ENCODE data around the gene CNNM1. TPM values are rescaled to one million over a fixed set of nuclear protein-coding genes. Genes with fewer than 3 reads are reported as not detected.

Gene CNNM1
- total and polyA plus RNA-seq, 9 of the 15 experiments (the other 6 are each of a cell fraction or from before 2014, with no cell fraction given), result not detected

DNA sequence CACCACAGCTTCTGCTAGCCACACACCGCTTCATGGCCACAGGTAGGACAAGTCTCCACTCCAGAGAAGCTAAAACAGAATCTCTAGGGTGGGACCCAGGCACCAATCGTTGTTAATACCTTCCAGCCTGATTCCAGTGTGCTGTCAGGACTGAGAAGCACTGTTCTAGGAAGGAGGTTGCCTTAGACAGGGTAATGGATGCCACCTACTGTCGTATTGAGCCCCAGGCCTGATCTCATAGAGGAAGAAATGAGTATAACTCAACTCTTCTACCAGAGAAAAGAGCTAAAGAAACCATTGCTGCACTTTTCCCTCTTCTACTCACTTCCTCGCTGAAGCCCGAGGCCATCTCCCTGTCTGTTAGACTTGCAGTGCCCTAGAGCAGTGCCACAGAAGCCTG, 31.8 kb downstream of the CNNM1 start:
- TF ChIP-seq, protein P1, sequence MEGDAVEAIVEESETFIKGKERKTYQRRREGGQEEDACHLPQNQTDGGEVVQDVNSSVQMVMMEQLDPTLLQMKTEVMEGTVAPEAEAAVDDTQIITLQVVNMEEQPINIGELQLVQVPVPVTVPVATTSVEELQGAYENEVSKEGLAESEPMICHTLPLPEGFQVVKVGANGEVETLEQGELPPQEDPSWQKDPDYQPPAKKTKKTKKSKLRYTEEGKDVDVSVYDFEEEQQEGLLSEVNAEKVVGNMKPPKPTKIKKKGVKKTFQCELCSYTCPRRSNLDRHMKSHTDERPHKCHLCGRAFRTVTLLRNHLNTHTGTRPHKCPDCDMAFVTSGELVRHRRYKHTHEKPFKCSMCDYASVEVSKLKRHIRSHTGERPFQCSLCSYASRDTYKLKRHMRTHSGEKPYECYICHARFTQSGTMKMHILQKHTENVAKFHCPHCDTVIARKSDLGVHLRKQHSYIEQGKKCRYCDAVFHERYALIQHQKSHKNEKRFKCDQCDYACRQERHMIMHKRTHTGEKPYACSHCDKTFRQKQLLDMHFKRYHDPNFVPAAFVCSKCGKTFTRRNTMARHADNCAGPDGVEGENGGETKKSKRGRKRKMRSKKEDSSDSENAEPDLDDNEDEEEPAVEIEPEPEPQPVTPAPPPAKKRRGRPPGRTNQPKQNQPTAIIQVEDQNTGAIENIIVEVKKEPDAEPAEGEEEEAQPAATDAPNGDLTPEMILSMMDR (IDR thresholded peaks at IDR 0.05 in 2 of 3, conservative IDR thresholded peaks at IDR 0.05 in 1 of 3; ENCODE audit: insufficient read depth in 2 of 3, low read depth in 1 of 3, low read length in 3 of 3), result peak in 1 of 3 experiments; percentile 11; a peak in 1 of 6 replicates
- TF ChIP-seq RAD21 (CRISPR knock-in tag; conservative IDR thresholded peaks at IDR 0.05 in 1 of 2, IDR thresholded peaks at IDR 0.05 in 1 of 2), result peak in 1 of 2 experiments; percentile 20; a peak in 1 of 4 replicates
- TF ChIP-seq, protein P2, sequence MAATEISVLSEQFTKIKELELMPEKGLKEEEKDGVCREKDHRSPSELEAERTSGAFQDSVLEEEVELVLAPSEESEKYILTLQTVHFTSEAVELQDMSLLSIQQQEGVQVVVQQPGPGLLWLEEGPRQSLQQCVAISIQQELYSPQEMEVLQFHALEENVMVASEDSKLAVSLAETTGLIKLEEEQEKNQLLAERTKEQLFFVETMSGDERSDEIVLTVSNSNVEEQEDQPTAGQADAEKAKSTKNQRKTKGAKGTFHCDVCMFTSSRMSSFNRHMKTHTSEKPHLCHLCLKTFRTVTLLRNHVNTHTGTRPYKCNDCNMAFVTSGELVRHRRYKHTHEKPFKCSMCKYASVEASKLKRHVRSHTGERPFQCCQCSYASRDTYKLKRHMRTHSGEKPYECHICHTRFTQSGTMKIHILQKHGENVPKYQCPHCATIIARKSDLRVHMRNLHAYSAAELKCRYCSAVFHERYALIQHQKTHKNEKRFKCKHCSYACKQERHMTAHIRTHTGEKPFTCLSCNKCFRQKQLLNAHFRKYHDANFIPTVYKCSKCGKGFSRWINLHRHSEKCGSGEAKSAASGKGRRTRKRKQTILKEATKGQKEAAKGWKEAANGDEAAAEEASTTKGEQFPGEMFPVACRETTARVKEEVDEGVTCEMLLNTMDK (IDR thresholded peaks at IDR 0.05; ENCODE audit: borderline replicate concordance, insufficient read depth, low read depth, low read length, poor library complexity, severe bottlenecking), result no peak
- Histone ChIP-seq H4K20me1 (replicated peaks; ENCODE audit: control insufficient read depth, insufficient read depth, low read length) (no peaks in the 10 kb centered on the region), H3K27ac (ENCODE audit: extremely low read depth, low read depth, low read length) (no peak overlapping the region), H2AFZ (ENCODE audit: low read depth, low read length) (no peak overlapping the region), H3K79me2 (ENCODE audit: control insufficient read depth, insufficient read depth, low read length) (no peaks in the 10 kb centered on the region), H3K4me3 (no peak overlapping the region), H3K36me3 (ENCODE audit: control insufficient read depth, insufficient read depth, low read length) (no peaks in the 10 kb centered on the region), H3K9ac (ENCODE audit: insufficient read depth in 1 of 2, low read depth in 2 of 2, low read length in 2 of 2) (no peak overlapping the region), H3K9me1 (ENCODE audit: control insufficient read depth, insufficient read depth, low read length) (no peaks in the 10 kb centered on the region), H3K9me3 (replicated peaks; ENCODE audit: control insufficient read depth, insufficient read depth, low read depth, low read length) (no peaks in the 10 kb centered on the region), H3K4me2 (ENCODE audit: insufficient read depth, low read length) (no peak overlapping the region), H3K4me1 (replicated peaks in 1 of 2; ENCODE audit: control insufficient read depth in 2 of 2, insufficient read depth in 2 of 2, low read length in 2 of 2) (no peaks in the 10 kb centered on the region), H3K27me3 (ENCODE audit: control insufficient read depth in 2 of 2, insufficient read depth in 2 of 2, low read length in 2 of 2) (peaks cover 0 to 24% of the 10 kb centered on the region in 2 experiments; a peak in 3 of 5 replicates)
- 0% methylated on average over 5 of the region's 5 CpGs for WGBS (ENCODE audit: insufficient coverage, low coverage, missing lambda C conversion rate)
- intact Hi-C loops (cut with micrococcal nuclease), result no loop called here
- no TSS peak for BruUV-seq (replicated peaks)
- ChIA-PET CTCF (ENCODE audit: low intra/inter-chr PET ratio) (no interaction called here), POLR2A (interaction anchor here (1.0 kb wide), 1 partner anchor 9 kb away, joined by 4 read pairs; no protein-coding TSS in a partner anchor)
- FAIRE-seq (no peak), DNase-seq (ENCODE audit: extremely low read depth in 1 of 4, low spot score in 3 of 4) (peak in 1 of 4 experiments; percentile 1), ATAC-seq (peak; percentile 66)
- in situ Hi-C loops (cut with MboI), result no loop called here
